ENCODE data around the gene AK2.

The AK2 gene

GRCh38 chr1:32958827-32959226 lies 77.9 kb downstream of the AK2 start:
- H3K14ac ChIP-seq (ENCODE audit: low read length): no peak overlapping the region
- H2BK5ac ChIP-seq (ENCODE audit: low read depth, low read length, poor library complexity): no peak overlapping the region
- H3K23ac ChIP-seq (ENCODE audit: low read length): no peak overlapping the region
- DNase-seq: no peak
- peaks cover under 1% of the 10 kb centered on the region for H3K79me1 ChIP-seq (ENCODE audit: low read length)
- H3K36me3 ChIP-seq (ENCODE audit: control insufficient read depth in 1 of 2, insufficient read depth in 2 of 2, low read length in 2 of 2): no peaks in the 10 kb centered on the region
- H2AFZ ChIP-seq (ENCODE audit: insufficient read depth, low read length, poor library complexity): no peak overlapping the region
- H3K9me3 ChIP-seq (ENCODE audit: insufficient read depth, low read depth, low read length): no peaks in the 10 kb centered on the region
- H4K12ac ChIP-seq (ENCODE audit: low read depth, low read length): no peak overlapping the region
- H4K8ac ChIP-seq (ENCODE audit: low read depth, low read length): no peak overlapping the region
- H3K4me2 ChIP-seq (ENCODE audit: low read length): no peak overlapping the region
- H3K4ac ChIP-seq (ENCODE audit: low read depth, low read length): peak overlapping the region; percentile 57
- peaks cover 2% of the 10 kb centered on the region for H3K79me2 ChIP-seq (ENCODE audit: control insufficient read depth, insufficient read depth, low read length, poor library complexity)
- H3K27ac ChIP-seq (ENCODE audit: low read depth, low read length): no peak overlapping the region
- WGBS (ENCODE audit: extremely low coverage, insufficient coverage, insufficient read length): no CpG with 5 or more reads among the region's 1 CpG
- no peak overlapping the region for H3K4me3 ChIP-seq (ENCODE audit: low read depth, low read length)
- H2BK12ac ChIP-seq (ENCODE audit: low read length): no peak overlapping the region
- H2BK120ac ChIP-seq (ENCODE audit: insufficient read depth, low read length, poor library complexity): no peak overlapping the region
- no peak overlapping the region for H4K91ac ChIP-seq (ENCODE audit: low read depth, low read length)
- peaks cover 4 to 7% of the 10 kb centered on the region in 2 experiments for H3K4me1 ChIP-seq (ENCODE audit: control insufficient read depth in 1 of 2, insufficient read depth in 2 of 2, low read length in 2 of 2)
- H3K9ac ChIP-seq (ENCODE audit: low read length): no peak overlapping the region
- H3K18ac ChIP-seq (ENCODE audit: low read length): no peak overlapping the region
- H3K27me3 ChIP-seq (ENCODE audit: insufficient read depth, low read length): no peaks in the 10 kb centered on the region
- H2AK5ac ChIP-seq (ENCODE audit: low read length): no peak overlapping the region

Measured in trophoblast cell (in vitro differentiated cells and primary cell).